K562 (cell line): ENCODE data around the gene ACLY. TPM values are rescaled to one million over a fixed set of nuclear protein-coding genes. Genes with fewer than 3 reads are reported as not detected.
"Not testable (repeated sequence)": the region's sequence is repeated elsewhere in the genome, so short reads cannot be mapped to it uniquely, and the experiment has no call there.

ENCODE experiments used
- ATAC-seq: fragments of 200-7000 bp; cut with Tn5 transposase; 3 replicates; pipeline ENCODE4 v1.9.1; 2020; ENCODE audit warnings: moderate library complexity
- BruUV-seq: library from RNA; stranded (reverse); fragments of 400-500 nt; replicated peaks from 2 replicates; lab custom pipeline; 2021; lab: Mats Ljungman, UMichigan
- CTCF ChIA-PET: fragments of 300-600 bp; formaldehyde crosslinking; extraction: SDS; loops from one replicate; lab custom pipeline; 2021; ENCODE audit warnings: low intra/inter-chr PET ratio; lab: Yijun Ruan, JAX
- POLR2A ChIA-PET: fragments of 300-600, 350-650 bp; sonication (Branson Sonifier 250); formaldehyde crosslinking; extraction: SDS; loops from one replicate; lab custom pipeline; 2021; ENCODE audit warnings: antibody characterized with exemption, inconsistent platforms; lab: Yijun Ruan, JAX
- DNase-seq, 4 experiments: peaks; one replicate each; pipeline versions ENCODE4 v3.0.0 to v3.0.0-alpha.2; 2011 to 2018; ENCODE audit warnings: low spot score in 3 of 4, mixed read lengths in 3 of 4; ENCODE audit errors: extremely low read depth in 1 of 4
- FAIRE-seq: peaks from 2 replicates; lab custom pipeline; 2011; peaks lifted over from hg19 to GRCh38; lab: Jason Lieb, UNC
- H2AFZ ChIP-seq: 2 replicates; pipeline ENCODE4 v1.6.0; 2011; ENCODE audit warnings: low read depth, low read length, control low read depth, inconsistent platforms
- H3K27ac ChIP-seq: fragments of 200-600 bp; 3 replicates; pipeline ENCODE4 v1.8.0; 2011; ENCODE audit warnings: low read depth, mild to moderate bottlenecking, control low read depth, inconsistent platforms, low read length, moderate library complexity, mixed read lengths; ENCODE audit errors: extremely low read depth
- H3K27me3 ChIP-seq, 2 experiments: fragments of 300-600 bp in 1 of 2; 2 replicates in 1 of 2; 3 replicates in 1 of 2; pipeline versions ENCODE4 v1.6.0 to v1.8.0; 2011; ENCODE audit warnings: inconsistent platforms in 2 of 2, low read length in 2 of 2, mild to moderate bottlenecking in 1 of 2, mixed read lengths in 1 of 2, moderate library complexity in 1 of 2; ENCODE audit not compliant: control insufficient read depth in 2 of 2, insufficient read depth in 2 of 2
- H3K36me3 ChIP-seq: fragments of 300-600 bp; 3 replicates; pipeline ENCODE4 v1.8.0; 2011; ENCODE audit warnings: mild to moderate bottlenecking, low read length, inconsistent platforms; ENCODE audit not compliant: control insufficient read depth, insufficient read depth
- H3K4me1 ChIP-seq, 2 experiments: fragments of 200-600 bp in 1 of 2; replicated peaks in 1 of 2; 2 replicates in 1 of 2; 3 replicates in 1 of 2; pipeline versions ENCODE4 v1.5.1 to v1.8.0; 2011; ENCODE audit warnings: inconsistent platforms in 2 of 2, low read length in 2 of 2, mild to moderate bottlenecking in 1 of 2, mixed read lengths in 1 of 2, moderate library complexity in 1 of 2; ENCODE audit not compliant: control insufficient read depth in 2 of 2, insufficient read depth in 2 of 2
- H3K4me2 ChIP-seq: 2 replicates; pipeline ENCODE4 v1.6.1; 2011; ENCODE audit warnings: low read length, control low read depth, inconsistent platforms, mixed read lengths; ENCODE audit not compliant: insufficient read depth
- H3K4me3 ChIP-seq: fragments of 200-600 bp; sonication (generic), shearing (Covaris generic); 2 replicates; pipeline ENCODE4 v1.5.1; 2016; ENCODE audit warnings: control low read depth, inconsistent platforms
- H3K79me2 ChIP-seq: fragments of 200-600 bp; 3 replicates; pipeline ENCODE4 v1.8.0; 2011; ENCODE audit warnings: low read length, inconsistent platforms; ENCODE audit not compliant: control insufficient read depth, insufficient read depth
- H3K9ac ChIP-seq, 2 experiments: 2 replicates each; pipeline versions ENCODE4 v1.6.0 to v1.6.1; 2011; ENCODE audit warnings: low read depth in 2 of 2, low read length in 2 of 2, control low read depth in 1 of 2, inconsistent platforms in 1 of 2, mild to moderate bottlenecking in 1 of 2, mixed read lengths in 1 of 2; ENCODE audit not compliant: insufficient read depth in 1 of 2
- H3K9me1 ChIP-seq: one replicate; pipeline ENCODE4 v1.6.0; 2011; ENCODE audit warnings: inconsistent platforms, mild to moderate bottlenecking, low read length, moderate library complexity; ENCODE audit not compliant: control insufficient read depth, insufficient read depth
- H3K9me3 ChIP-seq: replicated peaks from 2 replicates; pipeline ENCODE4 v1.5.1; 2011; ENCODE audit warnings: low read depth, low read length, inconsistent platforms; ENCODE audit not compliant: control insufficient read depth, insufficient read depth
- H4K20me1 ChIP-seq: replicated peaks from 2 replicates; pipeline ENCODE4 v1.6.1; 2011; ENCODE audit warnings: low read length, inconsistent platforms, mixed read lengths; ENCODE audit not compliant: control insufficient read depth, insufficient read depth
- RBM14 ChIP-seq: fragments of 200-400 bp; formaldehyde crosslinking; IDR thresholded peaks from 2 replicates; pipeline ENCODE4 v1.6.1; 2018; ENCODE audit warnings: low read depth, mild to moderate bottlenecking, low read length, moderate library complexity, borderline replicate concordance; ENCODE audit not compliant: insufficient read depth
- WGBS: fragments of 100-300 bp; shearing (Covaris generic); methylation state at CpG from one replicate; pipeline ENCODE4 v1.1.6; 2016; ENCODE audit warnings: low coverage, mixed read lengths; ENCODE audit not compliant: insufficient coverage; ENCODE audit errors: missing lambda C conversion rate; 5-methylcytosine and 5-hydroxymethylcytosine counted together
- in situ Hi-C: fragments of 300-500 bp; cut with MboI; formaldehyde crosslinking; loops from 4 replicates; pipeline ENCODE4 v1.15.0; 2018; ENCODE audit warnings: inconsistent platforms, mixed read lengths
- intact Hi-C: fragments of 100-400 bp; cut with micrococcal nuclease; formaldehyde crosslinking; loops from 2 replicates; pipeline ENCODE4 v1.14.2; 2022
- polyA plus RNA-seq, 8 experiments: library from polyadenylated mRNA; depleted of rRNA in 4 of 8; stranded (reverse) in 5 of 8; unstranded in 3 of 8; fragments of >200 nt; fragmentation: Nextera tagmentation in 2 of 8; fragmentation: Illumina TruSeq in 1 of 8; extraction: Ambion mirVana in 2 of 8; extraction: Trizol in 1 of 8; gene quantifications; 2 replicates each; pipeline versions ENCODE4 v1.2.1 to v1.2.3, GENCODE V29; 2011 to 2014; ENCODE audit warnings: inconsistent platforms in 1 of 8, missing spikeins in 1 of 8
- total RNA-seq, 7 experiments: library from RNA; depleted of rRNA in 6 of 7; stranded (reverse); fragments of >200 nt in 6 of 7; fragmentation: Illumina TruSeq in 2 of 7; extraction: Trizol in 2 of 7; gene quantifications; 2 replicates each; pipeline versions ENCODE4 v1.2.1 to v1.2.3, GENCODE V29; 2011 to 2021; ENCODE audit warnings: low replicate concordance in 1 of 7
- TF ChIP-seq, protein P1 (sequence below): fragments of 250-450 bp; sonication (Bioruptor Pico); IDR thresholded peaks from 2 replicates; pipeline ENCODE4 v1.4.0; 2020; ENCODE audit warnings: mild to moderate bottlenecking, moderate library complexity
- TF ChIP-seq, protein P2 (sequence below): fragments of 250-450 bp; sonication (Bioruptor Pico); IDR thresholded peaks from 2 replicates; pipeline ENCODE4 v1.5.0; 2021; ENCODE audit warnings: mild to moderate bottlenecking, borderline replicate concordance
- TF ChIP-seq, protein P3 (sequence below): fragments of 450-650 bp; IDR thresholded peaks from 2 replicates; pipeline ENCODE4 v1.6.1; 2016; ENCODE audit warnings: low read depth, mild to moderate bottlenecking, moderate library complexity

ACLY gene
- total and polyA plus RNA-seq, 9 of the 15 experiments (the other 6 are each of a cell fraction or from before 2014, with no cell fraction given) = 42.9 to 280 (median 125) TPM

DNA sequence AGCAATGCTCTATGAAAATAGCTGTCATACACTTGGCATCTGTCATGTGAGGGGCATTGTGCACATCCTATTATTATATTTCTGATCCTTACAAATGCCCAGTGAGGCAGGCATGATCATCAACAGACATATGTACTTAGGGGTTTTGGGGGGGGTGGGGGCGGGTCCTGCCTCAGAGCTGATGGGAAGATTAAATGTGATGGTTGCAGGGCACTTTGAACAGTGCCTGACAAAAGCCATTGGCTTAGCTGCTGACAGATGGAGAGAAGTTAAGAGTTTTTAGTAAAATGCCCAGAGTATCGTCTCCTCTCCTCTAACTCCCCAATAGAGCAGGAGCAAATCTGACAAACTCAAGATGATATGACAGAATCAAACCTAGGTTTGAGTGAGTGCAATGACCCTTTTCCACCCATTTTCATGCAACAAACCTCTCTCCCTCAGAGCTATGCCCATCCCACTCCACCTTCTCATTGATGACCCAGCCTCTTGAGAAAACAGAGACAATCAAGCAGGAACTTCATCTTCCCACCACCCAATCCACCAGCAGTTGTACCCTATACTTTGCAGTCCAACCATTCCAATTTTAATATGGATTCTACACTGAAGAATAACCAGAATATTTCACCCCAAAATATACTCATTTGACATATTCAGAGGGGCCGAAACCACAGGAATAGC lies 58.4 kb downstream of the ACLY start (continued):
- TF ChIP-seq, protein P1, sequence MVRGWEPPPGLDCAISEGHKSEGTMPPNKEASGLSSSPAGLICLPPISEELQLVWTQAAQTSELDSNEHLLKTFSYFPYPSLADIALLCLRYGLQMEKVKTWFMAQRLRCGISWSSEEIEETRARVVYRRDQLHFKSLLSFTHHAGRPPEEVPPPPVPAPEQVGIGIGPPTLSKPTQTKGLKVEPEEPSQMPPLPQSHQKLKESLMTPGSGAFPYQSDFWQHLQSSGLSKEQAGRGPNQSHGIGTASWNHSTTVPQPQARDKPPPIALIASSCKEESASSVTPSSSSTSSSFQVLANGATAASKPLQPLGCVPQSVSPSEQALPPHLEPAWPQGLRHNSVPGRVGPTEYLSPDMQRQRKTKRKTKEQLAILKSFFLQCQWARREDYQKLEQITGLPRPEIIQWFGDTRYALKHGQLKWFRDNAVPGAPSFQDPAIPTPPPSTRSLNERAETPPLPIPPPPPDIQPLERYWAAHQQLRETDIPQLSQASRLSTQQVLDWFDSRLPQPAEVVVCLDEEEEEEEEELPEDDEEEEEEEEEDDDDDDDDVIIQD (CRISPR knock-in tag) = no peak
- TF ChIP-seq, protein P2, sequence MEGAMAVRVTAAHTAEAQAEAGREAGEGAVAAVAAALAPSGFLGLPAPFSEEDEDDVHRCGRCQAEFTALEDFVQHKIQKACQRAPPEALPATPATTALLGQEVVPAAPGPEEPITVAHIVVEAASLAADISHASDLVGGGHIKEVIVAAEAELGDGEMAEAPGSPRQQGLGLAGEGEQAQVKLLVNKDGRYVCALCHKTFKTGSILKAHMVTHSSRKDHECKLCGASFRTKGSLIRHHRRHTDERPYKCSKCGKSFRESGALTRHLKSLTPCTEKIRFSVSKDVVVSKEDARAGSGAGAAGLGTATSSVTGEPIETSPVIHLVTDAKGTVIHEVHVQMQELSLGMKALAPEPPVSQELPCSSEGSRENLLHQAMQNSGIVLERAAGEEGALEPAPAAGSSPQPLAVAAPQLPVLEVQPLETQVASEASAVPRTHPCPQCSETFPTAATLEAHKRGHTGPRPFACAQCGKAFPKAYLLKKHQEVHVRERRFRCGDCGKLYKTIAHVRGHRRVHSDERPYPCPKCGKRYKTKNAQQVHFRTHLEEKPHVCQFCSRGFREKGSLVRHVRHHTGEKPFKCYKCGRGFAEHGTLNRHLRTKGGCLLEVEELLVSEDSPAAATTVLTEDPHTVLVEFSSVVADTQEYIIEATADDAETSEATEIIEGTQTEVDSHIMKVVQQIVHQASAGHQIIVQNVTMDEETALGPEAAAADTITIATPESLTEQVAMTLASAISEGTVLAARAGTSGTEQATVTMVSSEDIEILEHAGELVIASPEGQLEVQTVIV (CRISPR knock-in tag) = no peak
- TF ChIP-seq, protein P3, sequence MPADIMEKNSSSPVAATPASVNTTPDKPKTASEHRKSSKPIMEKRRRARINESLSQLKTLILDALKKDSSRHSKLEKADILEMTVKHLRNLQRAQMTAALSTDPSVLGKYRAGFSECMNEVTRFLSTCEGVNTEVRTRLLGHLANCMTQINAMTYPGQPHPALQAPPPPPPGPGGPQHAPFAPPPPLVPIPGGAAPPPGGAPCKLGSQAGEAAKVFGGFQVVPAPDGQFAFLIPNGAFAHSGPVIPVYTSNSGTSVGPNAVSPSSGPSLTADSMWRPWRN = no peak
- no peak for TF ChIP-seq RBM14

DNA sequence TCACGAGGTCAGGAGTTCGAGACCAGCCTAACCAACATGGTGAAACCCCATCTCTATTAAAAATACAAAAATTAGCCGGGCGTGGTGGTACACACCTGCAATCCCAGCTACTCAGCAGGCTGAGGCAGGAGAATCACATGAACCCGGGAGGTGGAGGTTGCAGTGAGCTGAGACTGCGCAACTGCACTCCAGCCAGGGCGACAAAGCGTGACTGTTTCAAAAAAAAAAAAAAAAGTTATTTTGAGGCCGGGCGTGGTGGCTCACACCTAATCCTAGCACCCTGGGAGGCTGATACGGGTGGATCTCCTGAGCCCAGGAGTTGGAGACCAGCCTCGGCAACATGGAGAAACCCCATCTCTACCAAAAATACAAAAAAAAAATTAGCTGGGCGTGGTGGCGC lies 67.4 kb downstream of the ACLY start:
- H3K9me3 ChIP-seq, CTCF ChIA-PET, DNase-seq, H3K4me2 ChIP-seq, H3K4me1 ChIP-seq, H2AFZ ChIP-seq, H3K27me3 ChIP-seq, in situ Hi-C loops, intact Hi-C loops, H4K20me1 ChIP-seq, H3K4me3 ChIP-seq, BruUV-seq, H3K9ac ChIP-seq, H3K27ac ChIP-seq, ATAC-seq, H3K9me1 ChIP-seq, FAIRE-seq: not testable (repeated sequence)
- POLR2A ChIA-PET = interaction anchor here (0.6 to 1.5 kb wide), 7 partner anchors 9 to 103 kb away, joined by 3 to 6 read pairs (median 3); partner anchors contain the start of gene KLHL11
- H3K36me3 ChIP-seq = peaks cover 35% of the 10 kb centered on the region; the same call in 2 of the 3 replicates
- H3K79me2 ChIP-seq = peaks cover 33% of the 10 kb centered on the region
- 76% methylated on average over 14 of the region's 14 CpGs for whole genome bisulfite sequencing
